ENCODE results near the gene ALG14.

GRCh38 chr1:95108792-95109191 is 36.0 kb upstream of the ALG14 start:
- TF ChIP-seq CTCF (conservative IDR thresholded peaks at IDR 0.05 in 1 of 2, IDR thresholded peaks at IDR 0.05 in 1 of 2; ENCODE audit: low read depth in 1 of 2, low read length in 2 of 2), result no peak
- TF ChIP-seq EZH2 (IDR thresholded peaks at IDR 0.05; ENCODE audit: low read length, missing control alignments), result no peak
